Esophagus muscularis mucosa (tissue), 4 donors: ENCODE measurements around the gene SKA3. TPM values are rescaled to one million over a fixed set of nuclear protein-coding genes. Genes with fewer than 3 reads are reported as not detected.
"Not testable (repeated sequence)": the region's sequence is repeated elsewhere in the genome, so short reads cannot be mapped to it uniquely, and the experiment has no call there.

ENCODE experiments used
- DNase-seq: peaks from one replicate; pipeline ENCODE4 v3.0.0-alpha.2; 2017; ENCODE audit errors: extremely low spot score
- H3K27ac ChIP-seq, 4 donors: fragments of 200-600 bp; sonication (generic); replicated peaks in 1 of 4; 1 replicate in 3 of 4; 2 replicates in 1 of 4; pipeline ENCODE4 v1.5.1; 2016 to 2019; ENCODE audit warnings: mild to moderate bottlenecking in 1 of 4
- H3K27me3 ChIP-seq, 4 donors: fragments of 200-600 bp; sonication (generic); one replicate each; pipeline versions ENCODE4 v1.5.1 to v1.6.0; 2016 to 2019
- H3K36me3 ChIP-seq, 4 donors: fragments of 200-600 bp; sonication (generic); one replicate each; pipeline ENCODE4 v1.5.1; 2016 to 2019
- H3K4me1 ChIP-seq, 4 donors: fragments of 200-600 bp; sonication (generic); one replicate each; pipeline ENCODE4 v1.5.1; 2016 to 2019
- H3K4me3 ChIP-seq, 4 donors: fragments of 200-600 bp; sonication (generic); 1 replicate in 2 of 4; 2 replicates in 2 of 4; pipeline ENCODE4 v1.5.1; 2016 to 2019; ENCODE audit warnings: mild to moderate bottlenecking in 4 of 4, moderate library complexity in 1 of 4
- H3K9me3 ChIP-seq, 4 donors: fragments of 200-600 bp; sonication (generic); 1 replicate in 3 of 4; 2 replicates in 1 of 4; pipeline ENCODE4 v1.5.1; 2016 to 2019
- EP300 ChIP-seq: sonication (generic); formaldehyde crosslinking; IDR thresholded peaks from one replicate; pipeline ENCODE4 v1.6.1; 2017; ENCODE audit warnings: antibody characterized with exemption
- POLR2A ChIP-seq: fragments of 450-650 bp; IDR thresholded peaks from one replicate; pipeline ENCODE4 v1.6.1; 2017; ENCODE audit warnings: antibody characterized with exemption, moderate library complexity, mild to moderate bottlenecking, low read depth
- POLR2AphosphoS5 ChIP-seq, 2 donors: sonication (generic); formaldehyde crosslinking; IDR thresholded peaks; one replicate each; pipeline ENCODE4 v1.6.1; 2017; ENCODE audit warnings: antibody characterized with exemption in 2 of 2
- WGBS: methylation state at CpG from one replicate; pipeline ENCODE4 v1.1.5; 2018; 5-methylcytosine and 5-hydroxymethylcytosine counted together
- intact Hi-C: fragments of 100-400 bp; cut with DNase I; formaldehyde crosslinking; loops from one replicate; pipeline ENCODE4 v1.15.1; 2023
- total RNA-seq, 4 donors: library from RNA; depleted of rRNA; stranded (reverse); fragments of >200 nt; gene quantifications; one replicate each; pipeline versions ENCODE4 v1.1.0 to v1.2.1, GENCODE V29; 2016
- TF ChIP-seq, protein P1 (sequence below), 3 experiments: fragments of 200-600 bp in 2 of 3; fragments of 450-650 bp in 1 of 3; sonication (generic) in 2 of 3; IDR thresholded peaks; one replicate each; pipeline ENCODE4 v1.5.1; 2017 to 2019; ENCODE audit warnings: antibody characterized with exemption in 3 of 3, mild to moderate bottlenecking in 2 of 3, moderate library complexity in 1 of 3

SKA3 gene
- total RNA-seq, 4 donors from 2014 or later: 0.23 to 0.83 (median 0.66) TPM; not detected in 1

GRCh38 chr13:21218351-21219035, 42.1 kb upstream of the SKA3 start:
- no peak overlapping the region for H3K27ac ChIP-seq
- WGBS: 56% methylated on average over 7 of the region's 7 CpGs
- intact Hi-C loops: no loop called here
- H3K9me3 ChIP-seq: peaks cover 0 to 21% (median 11%) of the 10 kb centered on the region in 4 donors
- H3K27me3 ChIP-seq: no peaks in the 10 kb centered on the region
- DNase-seq: peak; percentile 57
- no peak for TF ChIP-seq POLR2AphosphoS5 (IDR thresholded peaks at IDR 0.05)
- TF ChIP-seq POLR2A: no peak
- no peak for TF ChIP-seq EP300
- TF ChIP-seq, protein P1, sequence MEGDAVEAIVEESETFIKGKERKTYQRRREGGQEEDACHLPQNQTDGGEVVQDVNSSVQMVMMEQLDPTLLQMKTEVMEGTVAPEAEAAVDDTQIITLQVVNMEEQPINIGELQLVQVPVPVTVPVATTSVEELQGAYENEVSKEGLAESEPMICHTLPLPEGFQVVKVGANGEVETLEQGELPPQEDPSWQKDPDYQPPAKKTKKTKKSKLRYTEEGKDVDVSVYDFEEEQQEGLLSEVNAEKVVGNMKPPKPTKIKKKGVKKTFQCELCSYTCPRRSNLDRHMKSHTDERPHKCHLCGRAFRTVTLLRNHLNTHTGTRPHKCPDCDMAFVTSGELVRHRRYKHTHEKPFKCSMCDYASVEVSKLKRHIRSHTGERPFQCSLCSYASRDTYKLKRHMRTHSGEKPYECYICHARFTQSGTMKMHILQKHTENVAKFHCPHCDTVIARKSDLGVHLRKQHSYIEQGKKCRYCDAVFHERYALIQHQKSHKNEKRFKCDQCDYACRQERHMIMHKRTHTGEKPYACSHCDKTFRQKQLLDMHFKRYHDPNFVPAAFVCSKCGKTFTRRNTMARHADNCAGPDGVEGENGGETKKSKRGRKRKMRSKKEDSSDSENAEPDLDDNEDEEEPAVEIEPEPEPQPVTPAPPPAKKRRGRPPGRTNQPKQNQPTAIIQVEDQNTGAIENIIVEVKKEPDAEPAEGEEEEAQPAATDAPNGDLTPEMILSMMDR (IDR thresholded peaks at IDR 0.05): no peak
- no peaks in the 10 kb centered on the region for H3K4me1 ChIP-seq
- H3K4me3 ChIP-seq: no peak overlapping the region
- no peaks in the 10 kb centered on the region for H3K36me3 ChIP-seq

- WGBS: 20% methylated on average over 10 of the region's 13 CpGs
- DNase-seq: peak; percentile 55
- intact Hi-C loops: no loop called here
- Histone ChIP-seq H3K27ac (no peak overlapping the region), H3K4me3 (peak overlapping the region in 1 of 4 donors; percentile 14), H3K36me3 (no peaks in the 10 kb centered on the region), H3K27me3 (peaks cover 0 to 8% (median 0%) of the 10 kb centered on the region in 4 donors), H3K9me3 (peaks cover 0 to 9% (median 4%) of the 10 kb centered on the region in 4 donors), H3K4me1 (no peaks in the 10 kb centered on the region)
- TF ChIP-seq POLR2AphosphoS5 (IDR thresholded peaks at IDR 0.05): no peak
- TF ChIP-seq, protein P1 (IDR thresholded peaks at IDR 0.05): no peak
- TF ChIP-seq EP300: no peak
- no peak for TF ChIP-seq POLR2A
Observed at GRCh38 chr13:21216332-21216731, 40.0 kb upstream of the SKA3 start.

GRCh38 chr13:21215419-21215818, 39.1 kb upstream of the SKA3 start:
- intact Hi-C loops, H3K27ac ChIP-seq, H3K4me3 ChIP-seq, H3K4me1 ChIP-seq, H3K27me3 ChIP-seq, H3K36me3 ChIP-seq, DNase-seq, H3K9me3 ChIP-seq: not testable (repeated sequence)
- 47% methylated on average over 6 of the region's 6 CpGs for WGBS

DNA sequence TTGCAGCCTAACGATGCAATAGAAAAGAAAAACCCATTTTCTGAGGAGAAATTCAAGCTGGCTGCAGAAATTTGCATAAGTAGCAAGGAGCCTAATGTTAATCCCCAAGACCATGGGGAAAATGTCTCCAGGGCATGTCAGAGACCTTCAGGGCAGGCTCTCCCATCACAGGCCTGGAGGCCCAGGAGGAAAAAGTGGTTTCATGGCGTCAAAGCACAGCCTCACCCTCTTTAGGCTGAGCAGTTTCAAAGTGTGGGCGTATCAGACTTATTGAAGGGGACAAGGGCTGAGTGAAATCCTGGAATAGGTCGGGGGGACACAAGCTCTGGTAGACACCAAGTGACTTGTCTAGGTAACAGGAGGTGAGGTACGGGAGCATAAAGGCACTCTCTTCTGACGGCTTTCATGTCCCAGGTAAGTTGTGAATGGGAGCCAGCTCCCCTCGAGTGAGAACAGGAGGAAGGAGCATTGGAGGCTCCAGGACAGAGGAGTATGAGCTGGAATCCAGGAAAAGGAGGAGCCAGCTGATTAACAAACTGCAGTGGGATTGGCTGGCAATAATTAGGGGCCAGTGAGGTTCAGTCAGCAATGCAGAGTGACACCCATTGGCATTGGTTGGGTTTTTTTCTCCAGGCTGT, 35.9 kb upstream of the SKA3 start:
- no peak overlapping the region for H3K4me3 ChIP-seq
- H3K4me1 ChIP-seq: no peaks in the 10 kb centered on the region
- H3K9me3 ChIP-seq: no peaks in the 10 kb centered on the region
- intact Hi-C loops: no loop called here
- peaks cover 0 to 8% (median 0%) of the 10 kb centered on the region in 4 donors for H3K27me3 ChIP-seq
- no peak overlapping the region for H3K27ac ChIP-seq
- DNase-seq: no peak
- TF ChIP-seq, protein P1 (IDR thresholded peaks at IDR 0.05): no peak
- no peaks in the 10 kb centered on the region for H3K36me3 ChIP-seq
- WGBS: 83% methylated on average over 7 of the region's 7 CpGs

GRCh38 chr13:21208652-21209154, 32.4 kb upstream of the SKA3 start:
- intact Hi-C loops: no loop called here
- Histone ChIP-seq H3K27me3 (peaks cover 0 to 8% (median 0%) of the 10 kb centered on the region in 4 donors), H3K4me3 (no peak overlapping the region), H3K4me1 (no peaks in the 10 kb centered on the region), H3K36me3 (no peaks in the 10 kb centered on the region), H3K9me3 (no peaks in the 10 kb centered on the region), H3K27ac (no peak overlapping the region)
- WGBS: 80% methylated on average over 1 of the region's 3 CpGs
- DNase-seq: no peak
- TF ChIP-seq POLR2A (no peak), POLR2AphosphoS5 (IDR thresholded peaks at IDR 0.05) (no peak), EP300 (no peak)
- TF ChIP-seq, protein P1 (IDR thresholded peaks at IDR 0.05): no peak
